ENCODE results near the gene PEAK3.

PEAK3 gene

GRCh38 chr19:2249010-2249866 is 32.7 kb downstream of the PEAK3 start, which contains the start of gene AMH:
TSS of gene AMH (plus strand) at chr19:2249323. CDS start at chr19:2249333, 10 bp downstream.
- Histone ChIP-seq H3K4me3 (no peak within 1 kb of the TSS), H3K9me3 (replicated peaks in 1 of 11) (peaks cover 0 to 13% (median 7%) of the 10 kb centered on the region in 11 experiments; a peak in 8 of 22 replicates), H3K4me2 (no peak within 1 kb of the TSS), H3K27ac (no peak within 1 kb of the TSS), H3K36me3 (peaks cover 51 to 75% (median 58%) of the 10 kb centered on the region in 11 experiments), H4K20me1 (peaks cover 54 to 100% (median 100%) of the 10 kb centered on the region in 11 experiments), H3K9ac (no peak within 1 kb of the TSS), H3K4me1 (peaks cover 25 to 39% (median 31%) of the 10 kb centered on the region in 10 experiments), H3K27me3 (peaks cover 56 to 60% (median 58%) of the 10 kb centered on the region in 11 experiments)
- TF ChIP-seq Cebpa-rat (IDR thresholded peaks at IDR 0.05) = no peak

- H3K27me3 ChIP-seq = peaks cover 47 to 52% (median 50%) of the 10 kb centered on the region in 11 experiments
- peaks cover 62 to 100% (median 100%) of the 10 kb centered on the region in 11 experiments for H4K20me1 ChIP-seq
- no peak overlapping the region for H3K4me2 ChIP-seq
- H3K9me3 ChIP-seq (replicated peaks in 1 of 11) = peaks cover 0 to 13% (median 7%) of the 10 kb centered on the region in 11 experiments; a peak in 8 of 22 replicates
- no peak for TF ChIP-seq Cebpa-rat (IDR thresholded peaks at IDR 0.05)
- no peak overlapping the region for H3K27ac ChIP-seq
- no peak overlapping the region for H3K4me3 ChIP-seq
- H3K4me1 ChIP-seq = peaks cover 19 to 38% (median 25%) of the 10 kb centered on the region in 10 experiments
- H3K36me3 ChIP-seq = peaks cover 60 to 84% (median 67%) of the 10 kb centered on the region in 11 experiments
- no peak overlapping the region for H3K9ac ChIP-seq
Observed at GRCh38 chr19:2248136-2249009, 33.6 kb downstream of the PEAK3 start.

- Histone ChIP-seq H3K9me3 (replicated peaks in 1 of 11) (peaks cover 0 to 13% (median 7%) of the 10 kb centered on the region in 11 experiments; a peak in 8 of 22 replicates), H3K4me3 (no peak overlapping the region), H3K9ac (no peak overlapping the region), H3K36me3 (peaks cover 67 to 92% (median 75%) of the 10 kb centered on the region in 11 experiments), H4K20me1 (peaks cover 68 to 100% (median 100%) of the 10 kb centered on the region in 11 experiments), H3K4me1 (peaks cover 11 to 36% (median 25%) of the 10 kb centered on the region in 10 experiments), H3K4me2 (no peak overlapping the region), H3K27me3 (peaks cover 39 to 44% (median 42%) of the 10 kb centered on the region in 11 experiments), H3K27ac (no peak overlapping the region)
- TF ChIP-seq Cebpa-rat (IDR thresholded peaks at IDR 0.05) = no peak
Observed at GRCh38 chr19:2247433-2248101, 34.4 kb downstream of the PEAK3 start.

- Histone ChIP-seq H3K9me3 (replicated peaks in 1 of 11) (peaks cover 0 to 12% (median 7%) of the 10 kb centered on the region in 11 experiments; a peak in 8 of 22 replicates), H4K20me1 (peaks cover 75 to 100% (median 100%) of the 10 kb centered on the region in 11 experiments), H3K36me3 (peaks cover 74 to 99% (median 82%) of the 10 kb centered on the region in 11 experiments), H3K4me1 (peaks cover 7 to 36% (median 25%) of the 10 kb centered on the region in 10 experiments; a peak in 19 of 20 replicates), H3K27me3 (peaks cover 32 to 37% (median 35%) of the 10 kb centered on the region in 11 experiments), H3K9ac (no peak overlapping the region), H3K27ac (no peak overlapping the region), H3K4me2 (no peak overlapping the region), H3K4me3 (no peak overlapping the region)
- TF ChIP-seq Cebpa-rat (IDR thresholded peaks at IDR 0.05) = no peak
Observed at GRCh38 chr19:2246801-2247361, 35.1 kb downstream of the PEAK3 start.

- peaks cover 0 to 5% (median under 1%) of the 10 kb centered on the region in 11 experiments; a peak in 8 of 22 replicates for H3K9me3 ChIP-seq (replicated peaks in 1 of 11)
- no peak overlapping the region for H3K4me2 ChIP-seq
- TF ChIP-seq Cebpa-rat (IDR thresholded peaks at IDR 0.05) = no peak
- H3K27me3 ChIP-seq = peaks cover 24 to 29% (median 27%) of the 10 kb centered on the region in 11 experiments
- no peak overlapping the region for H3K4me3 ChIP-seq
- H3K9ac ChIP-seq = no peak overlapping the region
- H3K36me3 ChIP-seq = peaks cover 81 to 99% (median 89%) of the 10 kb centered on the region in 11 experiments
- peaks cover 82 to 100% (median 100%) of the 10 kb centered on the region in 11 experiments for H4K20me1 ChIP-seq
- no peak overlapping the region for H3K27ac ChIP-seq
- peaks cover 5 to 36% (median 25%) of the 10 kb centered on the region in 10 experiments for H3K4me1 ChIP-seq
Observed at GRCh38 chr19:2246014-2246620, 35.9 kb downstream of the PEAK3 start.

- H4K20me1 ChIP-seq = peaks cover 91 to 100% (median 100%) of the 10 kb centered on the region in 11 experiments
Observed at GRCh38 chr19:2245273-2245672, 36.7 kb downstream of the PEAK3 start.

GRCh38 chr19:2244486-2244885 is 37.5 kb downstream of the PEAK3 start:
- Histone ChIP-seq H4K20me1 (peaks cover 92 to 100% (median 100%) of the 10 kb centered on the region in 11 experiments), H3K36me3 (peaks cover 79 to 96% (median 89%) of the 10 kb centered on the region in 11 experiments)
- no peak for TF ChIP-seq Cebpa-rat (IDR thresholded peaks at IDR 0.05)

More at GRCh38 chr19:2245273-2245672, 36.7 kb downstream of the PEAK3 start:
- no peak overlapping the region for H3K4me2 ChIP-seq
- peaks cover 16 to 21% (median 19%) of the 10 kb centered on the region in 11 experiments for H3K27me3 ChIP-seq
- TF ChIP-seq Cebpa-rat (IDR thresholded peaks at IDR 0.05) = no peak
- H3K27ac ChIP-seq = 0 out of 22 replicates have a peak overlapping the region, but pooled peaks of 1 of the 11 experiments have one; percentile 14
- peaks cover 13 to 44% (median 32%) of the 10 kb centered on the region in 10 experiments for H3K4me1 ChIP-seq
- H3K9ac ChIP-seq = peak overlapping the region in 3 of 11 experiments; percentile 24 to 33 (median 31); a peak in 3 of 22 replicates
- H3K36me3 ChIP-seq = peaks cover 81 to 99% (median 94%) of the 10 kb centered on the region in 11 experiments
- no peak overlapping the region for H3K4me3 ChIP-seq
- H3K9me3 ChIP-seq (replicated peaks in 1 of 11) = no peaks in the 10 kb centered on the region

More at GRCh38 chr19:2244486-2244885, 37.5 kb downstream of the PEAK3 start:
- Histone ChIP-seq H3K9ac (peak overlapping the region in 6 of 11 experiments; percentile 23 to 44 (median 28); a peak in 7 of 22 replicates), H3K9me3 (replicated peaks in 1 of 11) (no peaks in the 10 kb centered on the region), H3K27ac (0 out of 22 replicates have a peak overlapping the region, but pooled peaks of 1 of the 11 experiments have one; percentile 14), H3K4me2 (no peak overlapping the region), H3K4me3 (no peak overlapping the region), H3K4me1 (peaks cover 18 to 51% (median 38%) of the 10 kb centered on the region in 10 experiments), H3K27me3 (peaks cover 8 to 13% (median 11%) of the 10 kb centered on the region in 11 experiments)
